HepG2 (cell line): Measurements from ENCODE around the gene TDP2. TPM values are rescaled to one million over a fixed set of nuclear protein-coding genes. Genes with fewer than 3 reads are reported as not detected.

Experiments
- ATAC-seq: fragments of 200-7000 bp; cut with Tn5 transposase; 3 replicates; pipeline ENCODE4 v1.9.1; 2020; ENCODE audit warnings: mild to moderate bottlenecking, moderate library complexity
- BruUV-seq: library from RNA; stranded (reverse); fragments of 400-500 nt; replicated peaks from 2 replicates; lab custom pipeline; 2021; lab: Mats Ljungman, UMichigan
- CTCF ChIA-PET: fragments of 300-600 bp; formaldehyde crosslinking; extraction: SDS; loops from one replicate; lab custom pipeline; 2021; ENCODE audit warnings: low total read pairs, inconsistent platforms, low intra/inter-chr PET ratio; lab: Yijun Ruan, JAX
- POLR2A ChIA-PET: fragments of 350-600 bp; sonication (Branson Sonifier 250); formaldehyde crosslinking; loops from one replicate; lab custom pipeline; 2020; ENCODE audit warnings: antibody characterized with exemption, inconsistent platforms; lab: Yijun Ruan, JAX
- DNase-seq: peaks from one replicate; pipeline ENCODE4 v3.0.0-alpha.2; 2015; ENCODE audit warnings: low spot score
- FAIRE-seq: peaks from 3 replicates; lab custom pipeline; 2011; peaks lifted over from hg19 to GRCh38; lab: Jason Lieb, UNC
- H2AFZ ChIP-seq: one replicate; pipeline ENCODE4 v1.6.1; 2011; ENCODE audit warnings: low read length, inconsistent platforms
- H3K27ac ChIP-seq: fragments of 300-600 bp; 3 replicates; pipeline ENCODE4 v1.8.0; 2011; ENCODE audit warnings: mixed run types, mild to moderate bottlenecking, mixed read lengths, low read length, inconsistent platforms; ENCODE audit not compliant: insufficient read depth; ENCODE audit errors: extremely low read length
- H3K27me3 ChIP-seq, 2 experiments: fragments of 200-600 bp in 1 of 2; 2 replicates in 1 of 2; 3 replicates in 1 of 2; pipeline versions ENCODE4 v1.6.0 to v1.8.0; 2011; ENCODE audit warnings: low read length in 2 of 2, mild to moderate bottlenecking in 2 of 2, moderate library complexity in 2 of 2, inconsistent platforms in 1 of 2; ENCODE audit not compliant: insufficient read depth in 2 of 2, control insufficient read depth in 1 of 2
- H3K36me3 ChIP-seq, 2 experiments: fragments of 200-600 bp in 1 of 2; replicated peaks in 1 of 2; 2 replicates in 1 of 2; 3 replicates in 1 of 2; pipeline versions ENCODE4 v1.5.1 to v1.8.0; 2011; ENCODE audit warnings: low read length in 2 of 2, inconsistent platforms in 1 of 2; ENCODE audit not compliant: insufficient read depth in 2 of 2, control insufficient read depth in 1 of 2
- H3K4me1 ChIP-seq: 2 replicates; pipeline ENCODE4 v1.5.1; 2012; ENCODE audit warnings: low read length, inconsistent platforms; ENCODE audit not compliant: insufficient read depth
- H3K4me2 ChIP-seq: 2 replicates; pipeline ENCODE4 v1.6.0; 2011; ENCODE audit warnings: low read depth, low read length, inconsistent platforms
- H3K4me3 ChIP-seq, 3 experiments: fragments of 200-600 bp in 1 of 3; sonication (generic), shearing (Covaris generic) in 1 of 3; replicated peaks in 1 of 3; 2 replicates each; pipeline ENCODE4 v1.5.1; 2011 to 2016; ENCODE audit warnings: low read length in 3 of 3, inconsistent platforms in 2 of 3, low read depth in 2 of 3, mild to moderate bottlenecking in 2 of 3, control low read depth in 1 of 3, mixed read lengths in 1 of 3; ENCODE audit not compliant: insufficient read depth in 1 of 3
- H3K79me2 ChIP-seq: one replicate; pipeline ENCODE4 v1.6.1; 2011; ENCODE audit warnings: low read length, inconsistent platforms; ENCODE audit not compliant: insufficient read depth
- H3K9ac ChIP-seq: 2 replicates; pipeline ENCODE4 v1.6.0; 2011; ENCODE audit warnings: mild to moderate bottlenecking, low read depth, low read length, inconsistent platforms; ENCODE audit not compliant: insufficient read depth
- H3K9me3 ChIP-seq: 2 replicates; pipeline ENCODE4 v1.5.1; 2012; ENCODE audit warnings: mild to moderate bottlenecking, low read length
- H4K20me1 ChIP-seq: 2 replicates; pipeline ENCODE4 v1.6.0; 2011; ENCODE audit warnings: inconsistent platforms, mild to moderate bottlenecking, low read length, moderate library complexity; ENCODE audit not compliant: insufficient read depth
- ELF3 ChIP-seq: IDR thresholded peaks from 2 replicates; pipeline ENCODE4 v1.6.1; 2016; ENCODE audit warnings: missing genetic modification reagents, missing compliant biosample characterization
- IKZF4 ChIP-seq: sonication (generic); formaldehyde crosslinking; IDR thresholded peaks from 2 replicates; pipeline ENCODE4 v1.5.1; 2020; ENCODE audit warnings: borderline replicate concordance, mild to moderate bottlenecking, low read depth, missing genetic modification reagents; ENCODE audit errors: not compliant biosample characterization
- KLF6 ChIP-seq: IDR thresholded peaks from 2 replicates; pipeline ENCODE4 v1.8.0; 2016; ENCODE audit warnings: missing biosample characterization, missing genetic modification reagents
- ZNF20 ChIP-seq: sonication (generic); formaldehyde crosslinking; IDR thresholded peaks from 2 replicates; pipeline ENCODE4 v1.4.0; 2020; ENCODE audit warnings: mild to moderate bottlenecking, moderate library complexity, missing genetic modification reagents
- WGBS: methylation state at CpG from one replicate; pipeline ENCODE4 v1.1.6; 2017; ENCODE audit warnings: low lambda C conversion rate; 5-methylcytosine and 5-hydroxymethylcytosine counted together
- in situ Hi-C: cut with HindIII; loops from 2 replicates; pipeline ENCODE4 v1.10.0; 2017; ENCODE audit warnings: low pct_unique_long_range_greater_than_20kb; ENCODE audit not compliant: extremely low pct_ligation_motif_present
- intact Hi-C: fragments of 100-400 bp; cut with micrococcal nuclease; formaldehyde crosslinking; loops from one replicate; pipeline ENCODE4 v1.10.0; 2022; ENCODE audit not compliant: unreplicated experiment
- polyA plus RNA-seq, 8 experiments: library from polyadenylated mRNA; depleted of rRNA in 3 of 8; stranded (reverse) in 7 of 8; unstranded in 1 of 8; fragments of >200 nt; fragmentation: Illumina TruSeq in 4 of 8; extraction: Trizol in 4 of 8; gene quantifications; 2 replicates each; pipeline versions ENCODE4 v1.2.1 to v1.2.3, GENCODE V29; 2011 to 2016; ENCODE audit warnings: low read depth in 4 of 8, missing spikeins in 1 of 8, mixed read lengths in 1 of 8; ENCODE audit not compliant: insufficient read depth in 1 of 8
- total RNA-seq, 5 experiments: library from RNA; depleted of rRNA; stranded (reverse); fragments of >200 nt; fragmentation: Illumina TruSeq; extraction: Trizol; gene quantifications; 2 replicates each; pipeline ENCODE4 v1.2.3, GENCODE V29; 2016; ENCODE audit warnings: low read depth in 1 of 5
- TF ChIP-seq, protein P1 (sequence below): sonication (generic); formaldehyde crosslinking; IDR thresholded peaks from 2 replicates; pipeline ENCODE4 v1.5.0; 2020; ENCODE audit warnings: mild to moderate bottlenecking, missing genetic modification reagents, moderate library complexity
- TF ChIP-seq, protein P2 (sequence below): sonication (generic); formaldehyde crosslinking; IDR thresholded peaks from 2 replicates; pipeline ENCODE4 v1.8.1; 2022; ENCODE audit warnings: mild to moderate bottlenecking, missing genetic modification reagents
- TF ChIP-seq, protein P3 (sequence below): sonication (generic); formaldehyde crosslinking; IDR thresholded peaks from 2 replicates; pipeline ENCODE4 v1.5.1; 2020; ENCODE audit warnings: missing genetic modification reagents, mild to moderate bottlenecking, borderline replicate concordance
- TF ChIP-seq, protein P4 (sequence below): sonication (generic); formaldehyde crosslinking; IDR thresholded peaks from 2 replicates; pipeline ENCODE4 v1.5.0; 2020; ENCODE audit warnings: mild to moderate bottlenecking, missing genetic modification reagents
- TF ChIP-seq, protein P5 (sequence below): IDR thresholded peaks from 2 replicates; pipeline ENCODE4 v1.6.1; 2016; ENCODE audit warnings: low read depth, missing genetic modification reagents, missing compliant biosample characterization
- TF ChIP-seq, protein P6 (sequence below): sonication (generic); formaldehyde crosslinking; IDR thresholded peaks from 2 replicates; pipeline ENCODE4 v1.4.0; 2020; ENCODE audit warnings: mild to moderate bottlenecking, missing genetic modification reagents

TDP2 gene
- total and polyA plus RNA-seq, 2 of the 13 experiments (the other 11 are each of a cell fraction or from before 2014, with no cell fraction given) = 30.5 to 42.6 TPM

DNA sequence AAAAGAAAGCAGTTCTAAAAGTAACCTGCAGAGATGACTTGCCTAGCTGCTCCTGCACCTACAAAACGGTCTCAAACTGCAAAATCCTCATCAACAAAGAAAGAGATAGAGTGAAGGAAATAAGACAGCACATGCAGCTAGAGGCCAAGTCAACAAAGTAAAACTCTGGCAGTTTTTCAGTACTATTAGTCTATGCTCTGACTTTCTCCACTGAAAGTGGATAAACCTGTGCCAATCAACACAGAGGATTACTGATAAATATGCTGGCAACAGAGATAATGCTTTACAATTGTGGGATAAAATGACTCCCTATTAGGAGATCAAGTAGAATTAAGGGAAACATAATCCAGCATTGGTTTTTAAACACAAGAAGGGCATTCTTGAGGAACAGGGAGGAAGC, 34.1 kb downstream of the TDP2 start:
- intact Hi-C loops (no loop called here), in situ Hi-C loops (no loop called here)
- H3K4me3 ChIP-seq = no peak overlapping the region
- no TSS peak for BruUV-seq
- FAIRE-seq (no peak), DNase-seq (no peak), ATAC-seq (no peak)
- H3K79me2 ChIP-seq = no peaks in the 10 kb centered on the region
- peaks cover 0 to 10% of the 10 kb centered on the region in 2 experiments; a peak in 1 of 5 replicates for H3K27me3 ChIP-seq
- CTCF ChIA-PET = no interaction called here
- H3K4me2 ChIP-seq = no peak overlapping the region
- H3K4me1 ChIP-seq = no peaks in the 10 kb centered on the region
- H3K9me3 ChIP-seq = 0 out of 2 replicates have a peak, but pooled peaks cover 5% of the 10 kb centered on the region
- no peak overlapping the region for H3K27ac ChIP-seq
- H2AFZ ChIP-seq = no peak overlapping the region
- TF ChIP-seq, protein P1, sequence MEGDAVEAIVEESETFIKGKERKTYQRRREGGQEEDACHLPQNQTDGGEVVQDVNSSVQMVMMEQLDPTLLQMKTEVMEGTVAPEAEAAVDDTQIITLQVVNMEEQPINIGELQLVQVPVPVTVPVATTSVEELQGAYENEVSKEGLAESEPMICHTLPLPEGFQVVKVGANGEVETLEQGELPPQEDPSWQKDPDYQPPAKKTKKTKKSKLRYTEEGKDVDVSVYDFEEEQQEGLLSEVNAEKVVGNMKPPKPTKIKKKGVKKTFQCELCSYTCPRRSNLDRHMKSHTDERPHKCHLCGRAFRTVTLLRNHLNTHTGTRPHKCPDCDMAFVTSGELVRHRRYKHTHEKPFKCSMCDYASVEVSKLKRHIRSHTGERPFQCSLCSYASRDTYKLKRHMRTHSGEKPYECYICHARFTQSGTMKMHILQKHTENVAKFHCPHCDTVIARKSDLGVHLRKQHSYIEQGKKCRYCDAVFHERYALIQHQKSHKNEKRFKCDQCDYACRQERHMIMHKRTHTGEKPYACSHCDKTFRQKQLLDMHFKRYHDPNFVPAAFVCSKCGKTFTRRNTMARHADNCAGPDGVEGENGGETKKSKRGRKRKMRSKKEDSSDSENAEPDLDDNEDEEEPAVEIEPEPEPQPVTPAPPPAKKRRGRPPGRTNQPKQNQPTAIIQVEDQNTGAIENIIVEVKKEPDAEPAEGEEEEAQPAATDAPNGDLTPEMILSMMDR (CRISPR knock-in tag) = no peak
- TF ChIP-seq KLF6 (CRISPR knock-in tag) (no peak), IKZF4 (CRISPR knock-in tag) (no peak), ELF3 (no peak), ZNF20 (CRISPR knock-in tag) (no peak)
- TF ChIP-seq, protein P2, sequence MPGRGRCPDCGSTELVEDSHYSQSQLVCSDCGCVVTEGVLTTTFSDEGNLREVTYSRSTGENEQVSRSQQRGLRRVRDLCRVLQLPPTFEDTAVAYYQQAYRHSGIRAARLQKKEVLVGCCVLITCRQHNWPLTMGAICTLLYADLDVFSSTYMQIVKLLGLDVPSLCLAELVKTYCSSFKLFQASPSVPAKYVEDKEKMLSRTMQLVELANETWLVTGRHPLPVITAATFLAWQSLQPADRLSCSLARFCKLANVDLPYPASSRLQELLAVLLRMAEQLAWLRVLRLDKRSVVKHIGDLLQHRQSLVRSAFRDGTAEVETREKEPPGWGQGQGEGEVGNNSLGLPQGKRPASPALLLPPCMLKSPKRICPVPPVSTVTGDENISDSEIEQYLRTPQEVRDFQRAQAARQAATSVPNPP (CRISPR knock-in tag) = no peak
- TF ChIP-seq, protein P3, sequence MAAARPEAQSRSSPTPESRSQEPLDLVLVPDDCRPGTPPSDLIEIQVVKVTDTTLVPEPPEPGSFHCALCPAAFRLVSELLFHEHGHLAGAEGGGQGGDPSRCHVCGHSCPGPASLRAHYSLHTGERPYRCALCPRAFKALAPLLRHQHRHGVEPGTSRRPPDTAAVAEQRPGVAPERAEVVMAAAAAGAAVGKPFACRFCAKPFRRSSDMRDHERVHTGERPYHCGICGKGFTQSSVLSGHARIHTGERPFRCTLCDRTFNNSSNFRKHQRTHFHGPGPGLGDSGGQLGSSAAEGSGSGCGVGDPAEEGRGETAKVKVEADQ = no peak
- TF ChIP-seq, protein P4, sequence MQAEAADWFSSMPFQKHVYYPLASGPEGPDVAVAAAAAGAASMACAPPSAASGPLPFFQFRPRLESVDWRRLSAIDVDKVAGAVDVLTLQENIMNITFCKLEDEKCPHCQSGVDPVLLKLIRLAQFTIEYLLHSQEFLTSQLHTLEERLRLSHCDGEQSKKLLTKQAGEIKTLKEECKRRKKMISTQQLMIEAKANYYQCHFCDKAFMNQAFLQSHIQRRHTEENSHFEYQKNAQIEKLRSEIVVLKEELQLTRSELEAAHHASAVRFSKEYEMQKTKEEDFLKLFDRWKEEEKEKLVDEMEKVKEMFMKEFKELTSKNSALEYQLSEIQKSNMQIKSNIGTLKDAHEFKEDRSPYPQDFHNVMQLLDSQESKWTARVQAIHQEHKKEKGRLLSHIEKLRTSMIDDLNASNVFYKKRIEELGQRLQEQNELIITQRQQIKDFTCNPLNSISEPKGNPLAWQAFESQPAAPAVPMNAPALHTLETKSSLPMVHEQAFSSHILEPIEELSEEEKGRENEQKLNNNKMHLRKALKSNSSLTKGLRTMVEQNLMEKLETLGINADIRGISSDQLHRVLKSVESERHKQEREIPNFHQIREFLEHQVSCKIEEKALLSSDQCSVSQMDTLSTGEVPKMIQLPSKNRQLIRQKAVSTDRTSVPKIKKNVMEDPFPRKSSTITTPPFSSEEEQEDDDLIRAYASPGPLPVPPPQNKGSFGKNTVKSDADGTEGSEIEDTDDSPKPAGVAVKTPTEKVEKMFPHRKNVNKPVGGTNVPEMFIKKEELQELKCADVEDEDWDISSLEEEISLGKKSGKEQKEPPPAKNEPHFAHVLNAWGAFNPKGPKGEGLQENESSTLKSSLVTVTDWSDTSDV (CRISPR knock-in tag) = no peak
- TF ChIP-seq, protein P5, sequence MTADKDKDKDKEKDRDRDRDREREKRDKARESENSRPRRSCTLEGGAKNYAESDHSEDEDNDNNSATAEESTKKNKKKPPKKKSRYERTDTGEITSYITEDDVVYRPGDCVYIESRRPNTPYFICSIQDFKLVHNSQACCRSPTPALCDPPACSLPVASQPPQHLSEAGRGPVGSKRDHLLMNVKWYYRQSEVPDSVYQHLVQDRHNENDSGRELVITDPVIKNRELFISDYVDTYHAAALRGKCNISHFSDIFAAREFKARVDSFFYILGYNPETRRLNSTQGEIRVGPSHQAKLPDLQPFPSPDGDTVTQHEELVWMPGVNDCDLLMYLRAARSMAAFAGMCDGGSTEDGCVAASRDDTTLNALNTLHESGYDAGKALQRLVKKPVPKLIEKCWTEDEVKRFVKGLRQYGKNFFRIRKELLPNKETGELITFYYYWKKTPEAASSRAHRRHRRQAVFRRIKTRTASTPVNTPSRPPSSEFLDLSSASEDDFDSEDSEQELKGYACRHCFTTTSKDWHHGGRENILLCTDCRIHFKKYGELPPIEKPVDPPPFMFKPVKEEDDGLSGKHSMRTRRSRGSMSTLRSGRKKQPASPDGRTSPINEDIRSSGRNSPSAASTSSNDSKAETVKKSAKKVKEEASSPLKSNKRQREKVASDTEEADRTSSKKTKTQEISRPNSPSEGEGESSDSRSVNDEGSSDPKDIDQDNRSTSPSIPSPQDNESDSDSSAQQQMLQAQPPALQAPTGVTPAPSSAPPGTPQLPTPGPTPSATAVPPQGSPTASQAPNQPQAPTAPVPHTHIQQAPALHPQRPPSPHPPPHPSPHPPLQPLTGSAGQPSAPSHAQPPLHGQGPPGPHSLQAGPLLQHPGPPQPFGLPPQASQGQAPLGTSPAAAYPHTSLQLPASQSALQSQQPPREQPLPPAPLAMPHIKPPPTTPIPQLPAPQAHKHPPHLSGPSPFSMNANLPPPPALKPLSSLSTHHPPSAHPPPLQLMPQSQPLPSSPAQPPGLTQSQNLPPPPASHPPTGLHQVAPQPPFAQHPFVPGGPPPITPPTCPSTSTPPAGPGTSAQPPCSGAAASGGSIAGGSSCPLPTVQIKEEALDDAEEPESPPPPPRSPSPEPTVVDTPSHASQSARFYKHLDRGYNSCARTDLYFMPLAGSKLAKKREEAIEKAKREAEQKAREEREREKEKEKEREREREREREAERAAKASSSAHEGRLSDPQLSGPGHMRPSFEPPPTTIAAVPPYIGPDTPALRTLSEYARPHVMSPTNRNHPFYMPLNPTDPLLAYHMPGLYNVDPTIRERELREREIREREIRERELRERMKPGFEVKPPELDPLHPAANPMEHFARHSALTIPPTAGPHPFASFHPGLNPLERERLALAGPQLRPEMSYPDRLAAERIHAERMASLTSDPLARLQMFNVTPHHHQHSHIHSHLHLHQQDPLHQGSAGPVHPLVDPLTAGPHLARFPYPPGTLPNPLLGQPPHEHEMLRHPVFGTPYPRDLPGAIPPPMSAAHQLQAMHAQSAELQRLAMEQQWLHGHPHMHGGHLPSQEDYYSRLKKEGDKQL (CRISPR knock-in tag) = no peak
- TF ChIP-seq, protein P6, sequence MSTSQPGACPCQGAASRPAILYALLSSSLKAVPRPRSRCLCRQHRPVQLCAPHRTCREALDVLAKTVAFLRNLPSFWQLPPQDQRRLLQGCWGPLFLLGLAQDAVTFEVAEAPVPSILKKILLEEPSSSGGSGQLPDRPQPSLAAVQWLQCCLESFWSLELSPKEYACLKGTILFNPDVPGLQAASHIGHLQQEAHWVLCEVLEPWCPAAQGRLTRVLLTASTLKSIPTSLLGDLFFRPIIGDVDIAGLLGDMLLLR (CRISPR knock-in tag) = no peak
- H4K20me1 ChIP-seq = no peaks in the 10 kb centered on the region
- WGBS = 4% methylated on average over 1 of the region's 1 CpG
- H3K9ac ChIP-seq = no peak overlapping the region
- no peaks in the 10 kb centered on the region for H3K36me3 ChIP-seq
- POLR2A ChIA-PET = no interaction called here
